Measurements from ENCODE around the gene CPZ.
A peak's percentile ranks its signal among the peaks of the same experiment; 100 is the strongest.

Gene CPZ

DNA sequence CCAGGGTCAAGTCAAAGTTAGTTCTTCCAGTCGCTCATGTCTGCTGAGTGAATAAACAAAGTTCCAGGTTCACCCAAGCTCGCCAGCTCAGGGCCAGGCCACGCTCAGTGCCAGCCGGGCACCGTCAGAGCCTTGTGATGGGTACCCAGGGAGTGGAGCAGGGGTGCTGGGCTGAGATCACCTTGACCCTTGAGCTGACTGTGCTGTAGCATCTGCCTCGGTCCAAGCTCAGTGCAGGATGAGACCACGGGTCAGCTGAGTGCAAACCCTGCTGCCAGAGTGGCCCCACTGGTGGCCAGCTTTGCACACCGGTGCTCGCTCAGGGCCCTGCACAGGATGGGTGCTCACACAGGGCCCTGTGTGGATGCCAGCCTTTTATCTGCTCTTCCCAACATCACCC is 4.3 kb downstream of the CPZ start:
- DNase-seq, result no peak

- DNase-seq, result no peak
These were observed 4.8 kb downstream of the CPZ start for GRCh38 chr4:8597319-8597718.

DNA sequence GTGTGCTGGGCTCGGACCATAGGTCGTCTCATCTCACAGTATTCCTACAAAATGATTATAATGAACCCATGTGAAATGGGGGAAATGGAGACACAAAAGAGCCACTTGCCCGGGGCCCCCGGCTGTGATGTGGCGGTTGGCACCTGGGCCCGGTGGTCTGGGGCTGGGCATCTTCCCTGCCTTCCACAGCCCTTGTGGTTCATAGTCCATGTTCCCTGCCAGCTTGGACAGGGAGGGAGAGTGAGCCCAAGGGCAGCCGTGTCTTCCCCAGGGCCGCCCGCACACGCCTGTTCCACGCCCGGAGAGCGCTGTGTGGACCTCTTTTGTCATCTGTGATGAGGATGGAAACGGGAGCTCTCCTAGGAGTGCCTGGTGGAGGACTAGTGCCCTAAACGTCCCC is 5.2 kb downstream of the CPZ start:
- DNase-seq, result no peak

DNA sequence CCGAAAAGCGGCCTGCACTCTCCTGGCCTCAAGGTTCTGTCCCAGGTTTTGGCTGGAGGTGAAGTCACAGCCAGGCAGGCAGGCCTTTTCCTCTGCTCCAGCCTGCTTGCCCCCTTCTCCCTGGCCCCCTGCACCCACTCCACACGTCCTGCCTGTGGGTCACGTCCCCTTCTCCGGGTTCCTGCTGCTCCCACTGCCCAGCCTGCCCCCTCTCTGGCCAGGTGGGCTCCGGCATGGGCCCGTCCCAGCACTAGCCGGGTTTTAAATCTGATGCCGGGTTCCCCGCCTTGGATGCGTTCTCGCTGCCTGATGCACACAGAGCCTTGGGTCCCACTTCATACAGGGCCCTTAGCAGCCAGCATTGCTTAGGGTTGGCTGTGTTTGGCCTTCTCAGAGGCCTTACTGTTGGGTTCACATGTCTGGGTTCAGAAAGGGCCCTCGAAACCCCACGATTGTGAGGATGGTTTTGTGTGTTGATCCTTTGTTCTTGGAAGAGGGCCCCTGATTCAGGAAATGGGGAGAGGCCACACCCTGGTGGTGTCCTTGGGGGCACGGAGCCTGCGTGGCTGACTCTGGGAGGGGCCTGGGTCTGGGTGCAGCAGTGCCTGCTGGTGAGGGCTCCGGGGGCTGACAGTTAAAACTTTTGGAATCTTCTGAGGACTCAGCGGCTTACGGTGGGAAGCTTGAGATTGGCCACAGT is 6.0 kb downstream of the CPZ start:
- DNase-seq, result no peak

GRCh38 chr4:8599091-8599460 is 6.5 kb downstream of the CPZ start:
- DNase-seq, result no peak

- DNase-seq, result no peak
These were observed 7.1 kb downstream of the CPZ start for GRCh38 chr4:8599657-8600056.

DNA sequence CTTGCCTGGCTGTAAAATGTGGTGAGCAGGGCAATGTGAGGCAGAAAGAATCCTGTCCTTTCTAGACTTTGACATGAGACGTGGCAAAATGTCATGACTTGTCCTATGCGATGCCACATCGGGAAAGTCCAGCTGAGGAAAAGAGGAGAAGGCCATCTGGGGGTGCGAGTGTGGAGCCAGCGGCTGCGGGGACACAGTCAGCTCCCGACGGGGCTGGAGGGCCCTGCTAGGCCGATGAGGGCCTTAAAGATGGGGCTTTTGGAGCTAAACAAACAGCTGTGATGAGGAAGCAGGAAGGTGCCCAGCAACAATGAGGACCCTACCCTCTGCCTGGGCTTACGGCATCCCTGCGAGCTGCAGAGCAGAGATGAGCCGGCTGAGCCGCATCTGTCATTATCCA is 7.7 kb downstream of the CPZ start:
- DNase-seq, result no peak

DNA sequence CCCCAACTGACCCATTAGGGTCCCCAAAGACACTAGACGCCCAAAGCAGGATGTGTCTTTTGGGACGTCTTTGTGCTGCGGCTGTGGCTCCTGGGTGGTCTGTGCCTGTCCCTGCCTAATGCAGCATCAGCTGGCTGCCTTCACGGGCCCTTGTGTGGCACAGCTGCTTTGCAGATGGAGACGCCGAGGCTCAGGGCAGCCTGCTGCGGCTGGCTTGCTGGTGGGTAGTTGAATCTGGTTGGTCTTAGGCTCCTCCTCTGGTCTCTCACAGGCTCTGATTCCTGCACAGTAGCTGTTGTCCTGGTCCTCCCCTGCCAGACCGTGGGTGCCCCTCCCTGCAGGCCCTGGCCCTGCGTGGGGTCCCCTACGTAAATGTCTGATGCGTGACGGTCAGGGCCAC is 8.1 kb downstream of the CPZ start:
- no peak for DNase-seq

- no peak for DNase-seq
These were observed 8.5 kb downstream of the CPZ start for GRCh38 chr4:8601086-8601485.

DNA sequence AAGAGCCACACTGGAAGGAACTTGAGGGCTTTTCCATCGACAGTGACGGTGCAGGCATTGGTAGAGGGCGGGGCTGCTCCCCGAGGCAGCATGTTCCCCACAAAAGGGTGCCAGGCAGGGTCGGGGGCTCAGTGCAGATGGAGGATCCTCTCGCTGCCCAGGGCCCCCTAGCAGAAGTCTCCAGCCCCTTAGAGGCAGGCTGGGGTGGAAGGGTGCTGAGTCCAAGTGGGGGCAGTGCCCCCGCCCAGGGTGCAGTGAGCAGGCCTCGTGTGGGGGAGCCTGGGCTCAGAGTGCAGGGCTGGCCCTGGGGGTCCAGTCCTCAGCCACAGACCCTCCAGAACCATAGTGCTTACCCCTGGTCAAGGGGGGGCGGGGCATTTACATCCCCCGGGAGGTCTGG is 9.0 kb downstream of the CPZ start:
- DNase-seq, result no peak

GRCh38 chr4:8602686-8603430 is 10.3 kb downstream of the CPZ start:
- no peak for DNase-seq

- DNase-seq, result no peak
These were observed 11.4 kb downstream of the CPZ start for GRCh38 chr4:8603931-8604330.

- DNase-seq, result no peak
These were observed 12.7 kb downstream of the CPZ start for GRCh38 chr4:8605289-8605688.

- no peak for DNase-seq
These were observed 13.9 kb downstream of the CPZ start for GRCh38 chr4:8606476-8606875.

- DNase-seq, result no peak
These were observed 14.4 kb downstream of the CPZ start for GRCh38 chr4:8606966-8607365.

DNA sequence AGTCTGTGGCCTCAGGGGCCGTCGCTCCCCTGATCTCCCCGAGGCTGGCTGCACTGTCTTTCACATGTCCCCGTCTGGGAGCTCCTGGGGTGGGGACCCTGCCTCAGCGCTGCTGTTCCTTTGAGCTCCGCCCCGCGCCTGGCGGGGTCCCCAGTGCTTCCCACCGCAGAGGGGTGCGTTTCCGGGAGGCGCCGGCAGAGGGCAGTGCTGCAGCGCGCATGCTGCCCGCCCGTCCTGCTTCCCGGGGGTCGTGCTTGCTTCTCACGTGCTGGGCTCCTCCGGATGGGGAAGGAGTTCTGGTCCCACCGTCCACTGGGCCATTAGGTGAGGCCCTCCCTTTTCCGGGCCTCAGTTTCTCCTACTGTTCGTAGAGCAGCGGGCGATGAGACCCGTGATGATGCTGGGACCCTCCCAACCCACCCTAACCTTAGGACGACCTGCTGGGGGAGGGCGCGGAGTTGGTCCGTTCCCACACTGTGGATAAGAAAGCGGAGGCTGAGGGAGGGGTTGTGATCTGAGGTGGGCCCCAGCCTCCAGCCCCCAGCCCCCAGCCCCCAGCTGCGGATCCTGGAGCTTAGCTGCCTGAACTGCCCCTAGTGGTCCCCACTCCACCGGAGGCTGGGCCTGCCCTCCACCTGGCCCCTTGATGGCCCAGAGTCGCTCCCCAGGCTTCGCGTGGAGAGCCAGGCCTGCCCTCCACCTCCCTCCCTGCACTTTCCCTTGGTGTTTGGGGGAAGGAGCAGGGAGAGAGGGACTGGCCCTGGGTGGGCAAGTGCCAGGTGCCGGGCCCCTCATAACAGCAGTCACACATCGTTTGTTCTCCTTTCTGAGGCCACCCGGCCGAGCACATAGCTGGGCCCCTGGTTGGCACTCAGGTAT is 15.3 kb downstream of the CPZ start:
- DNase-seq, result peak in 1 of 2 experiments; percentile 46

DNA sequence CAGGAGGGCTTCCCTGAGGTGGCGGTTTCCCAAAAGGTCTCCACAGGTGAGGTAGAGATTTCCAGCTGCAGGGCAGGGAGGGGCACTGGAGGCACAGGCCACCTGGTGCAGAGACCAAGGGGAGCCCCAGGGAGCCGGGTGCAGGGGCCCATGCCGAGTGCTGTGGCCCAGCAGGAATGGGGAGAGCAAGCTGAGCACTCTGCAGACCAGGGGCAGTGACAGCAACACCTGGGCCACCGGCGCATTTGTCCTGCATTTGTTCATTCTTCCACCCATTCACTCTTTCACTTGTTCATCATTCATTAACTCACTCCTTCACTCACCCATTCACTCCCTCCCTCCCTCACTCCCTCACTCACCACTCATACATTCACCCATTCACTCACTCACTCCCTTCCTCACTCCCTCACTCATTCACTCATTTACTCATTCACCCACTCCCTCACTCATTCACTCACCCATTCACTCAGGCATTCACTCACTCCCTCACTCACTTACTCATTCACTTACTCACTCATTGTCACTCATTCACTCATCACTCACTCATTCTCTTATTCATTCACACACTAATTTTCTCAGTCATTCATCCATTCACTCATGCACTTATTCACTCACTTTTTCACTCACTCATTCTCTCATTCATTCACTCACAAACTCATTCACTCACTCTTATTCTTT is 16.3 kb downstream of the CPZ start:
- no peak for DNase-seq

DNA sequence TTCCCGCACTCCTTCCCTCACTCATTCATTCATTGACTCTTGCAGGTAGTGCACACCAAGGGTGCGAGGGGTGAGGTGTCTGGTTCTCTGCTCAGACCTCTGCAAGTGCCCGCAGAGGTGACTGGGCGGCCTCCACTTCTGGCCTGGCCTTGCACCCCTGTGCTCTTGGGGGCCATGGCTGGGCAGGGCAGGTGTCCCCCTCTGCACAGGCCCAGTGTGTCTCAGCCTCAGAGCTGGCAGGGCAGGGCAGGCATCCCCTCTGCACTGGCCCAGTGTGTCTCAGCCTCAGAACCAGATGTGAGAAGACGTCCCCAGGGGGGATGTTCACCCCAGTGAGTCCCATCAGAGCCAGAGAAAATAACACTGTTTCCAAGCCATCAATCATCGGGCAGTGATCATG is 16.8 kb downstream of the CPZ start:
- no peak for DNase-seq

- DNase-seq, result no peak
These were observed 17.3 kb downstream of the CPZ start for GRCh38 chr4:8609824-8610350.

DNA sequence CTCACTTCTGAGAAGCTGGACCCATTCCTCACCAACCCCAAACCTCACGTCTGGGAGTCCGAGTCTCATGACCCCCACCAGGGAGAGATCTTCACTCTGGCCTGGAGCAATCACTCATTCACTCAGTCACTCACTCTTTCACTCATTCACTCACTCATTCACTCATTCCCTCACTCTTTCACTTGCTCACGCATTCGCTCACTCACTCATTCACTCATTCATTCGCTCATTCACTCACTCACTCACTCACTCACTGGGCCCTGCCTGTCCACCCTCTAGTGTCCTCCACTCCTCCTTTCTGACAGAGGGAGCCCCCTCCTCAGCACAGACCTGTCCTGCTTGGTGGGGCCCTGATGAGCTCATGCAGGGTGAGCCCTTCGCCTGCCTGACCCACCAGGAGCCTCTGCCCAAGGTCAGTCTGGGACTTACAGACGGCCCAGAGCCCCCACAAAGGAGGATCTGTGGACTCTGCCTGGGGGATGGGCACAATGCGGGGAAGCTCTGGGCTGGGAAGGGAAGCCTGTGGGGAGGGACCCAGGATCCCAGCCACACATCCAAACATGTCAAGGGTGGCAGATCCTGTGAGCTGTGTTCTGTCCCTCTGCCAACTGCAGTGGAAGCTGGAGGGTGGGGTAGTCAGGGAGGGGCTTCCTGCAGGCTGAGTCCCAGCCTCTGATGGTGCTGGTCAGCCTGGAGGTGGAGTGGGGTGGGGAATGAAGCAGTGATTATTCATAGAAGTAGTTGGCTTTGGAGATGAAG is 18.5 kb downstream of the CPZ start:
- DNase-seq, result no peak

- DNase-seq, result no peak
These were observed 20.1 kb downstream of the CPZ start for GRCh38 chr4:8612646-8613045.
